GM12801 (cell line): ENCODE measurements around the gene FKBP1B.

Experiments used
- TF ChIP-seq, protein P1 (sequence below): IDR thresholded peaks from one replicate; pipeline ENCODE4 v1.5.1; 2011; ENCODE audit warnings: control low read depth; ENCODE audit not compliant: insufficient read length; ENCODE audit errors: extremely low read depth

The FKBP1B gene

GRCh38 chr2:24011250-24012104 is 38.1 kb upstream of the FKBP1B start:
- TF ChIP-seq, protein P1, sequence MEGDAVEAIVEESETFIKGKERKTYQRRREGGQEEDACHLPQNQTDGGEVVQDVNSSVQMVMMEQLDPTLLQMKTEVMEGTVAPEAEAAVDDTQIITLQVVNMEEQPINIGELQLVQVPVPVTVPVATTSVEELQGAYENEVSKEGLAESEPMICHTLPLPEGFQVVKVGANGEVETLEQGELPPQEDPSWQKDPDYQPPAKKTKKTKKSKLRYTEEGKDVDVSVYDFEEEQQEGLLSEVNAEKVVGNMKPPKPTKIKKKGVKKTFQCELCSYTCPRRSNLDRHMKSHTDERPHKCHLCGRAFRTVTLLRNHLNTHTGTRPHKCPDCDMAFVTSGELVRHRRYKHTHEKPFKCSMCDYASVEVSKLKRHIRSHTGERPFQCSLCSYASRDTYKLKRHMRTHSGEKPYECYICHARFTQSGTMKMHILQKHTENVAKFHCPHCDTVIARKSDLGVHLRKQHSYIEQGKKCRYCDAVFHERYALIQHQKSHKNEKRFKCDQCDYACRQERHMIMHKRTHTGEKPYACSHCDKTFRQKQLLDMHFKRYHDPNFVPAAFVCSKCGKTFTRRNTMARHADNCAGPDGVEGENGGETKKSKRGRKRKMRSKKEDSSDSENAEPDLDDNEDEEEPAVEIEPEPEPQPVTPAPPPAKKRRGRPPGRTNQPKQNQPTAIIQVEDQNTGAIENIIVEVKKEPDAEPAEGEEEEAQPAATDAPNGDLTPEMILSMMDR: no peak

DNA sequence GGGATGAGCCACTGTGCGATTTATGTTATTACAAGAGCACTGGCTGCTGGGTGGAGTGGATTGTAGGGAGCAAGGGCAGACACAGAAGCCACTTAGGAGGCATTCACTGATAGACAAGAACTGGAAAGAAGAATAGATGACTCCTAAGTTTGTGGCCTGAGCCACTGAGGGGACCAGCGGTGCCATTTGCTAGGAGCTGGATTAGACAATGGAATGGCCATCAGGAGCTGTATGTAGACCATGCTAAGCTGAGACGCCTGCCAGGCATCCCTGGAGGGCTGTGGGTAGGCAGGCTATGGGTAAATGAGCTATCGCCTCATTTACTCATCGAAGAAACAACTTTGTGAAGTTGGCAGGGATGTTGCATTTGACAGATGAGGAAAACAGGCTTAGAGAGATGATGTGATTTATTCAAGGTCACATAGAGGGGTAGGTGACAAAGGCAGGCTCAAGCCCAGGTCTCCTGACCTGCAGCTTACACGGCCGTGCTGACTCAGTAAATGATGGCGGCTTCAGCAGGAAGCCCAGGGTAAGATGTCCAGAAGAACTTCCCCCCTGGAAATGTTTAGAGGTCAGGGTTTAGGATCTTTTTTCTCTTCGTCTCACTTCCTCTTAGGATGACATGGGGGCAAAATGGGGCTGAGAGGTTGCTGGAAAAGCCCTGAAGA is 36.9 kb upstream of the FKBP1B start:
- TF ChIP-seq, protein P1: no peak

DNA sequence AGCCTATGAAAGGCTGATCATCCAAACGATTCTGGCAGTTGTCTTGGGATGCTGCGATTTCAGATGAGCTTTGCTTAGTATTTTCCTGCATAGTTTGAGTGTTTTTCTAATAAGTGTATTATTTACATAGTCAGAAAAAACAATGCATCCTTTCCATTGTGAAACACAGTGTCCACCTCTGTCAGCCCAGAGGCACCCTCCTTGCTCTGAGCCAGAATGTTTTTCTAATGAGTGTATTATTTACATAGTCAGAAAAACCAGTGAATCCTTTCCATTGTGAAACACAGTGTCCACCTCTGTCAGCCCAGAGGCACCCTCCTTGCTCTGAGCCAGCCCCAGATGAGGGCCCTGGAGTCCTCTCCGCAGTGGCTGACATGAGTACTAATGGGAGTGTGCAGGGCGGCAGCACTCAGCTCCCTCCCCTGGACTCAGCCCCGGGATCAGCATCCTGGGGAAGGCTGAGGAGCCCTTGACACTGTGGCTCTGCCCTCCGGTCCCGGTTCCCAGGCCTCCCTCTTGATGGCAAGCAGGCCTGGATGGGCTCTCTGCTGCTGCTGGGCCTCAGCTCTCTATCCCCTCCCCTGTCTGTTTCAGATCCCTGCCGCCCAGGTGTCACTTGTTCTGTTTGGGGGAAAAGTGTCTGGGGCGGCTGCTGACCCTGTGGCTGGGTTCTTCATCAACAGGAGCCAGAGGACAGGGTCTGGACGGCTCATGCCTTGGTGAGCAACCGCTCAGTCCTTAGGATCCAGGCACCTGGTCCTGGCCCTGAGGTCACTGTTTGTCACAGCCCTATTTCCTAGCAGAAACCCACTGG is 33.8 kb upstream of the FKBP1B start:
- TF ChIP-seq, protein P1: no peak

GRCh38 chr2:24016376-24016761 is 33.2 kb upstream of the FKBP1B start:
- TF ChIP-seq, protein P1: no peak

GRCh38 chr2:24016853-24017703 is 32.5 kb upstream of the FKBP1B start:
- TF ChIP-seq, protein P1: no peak

GRCh38 chr2:24017711-24018110 is 31.8 kb upstream of the FKBP1B start:
- TF ChIP-seq, protein P1: no peak
